Measurements from ENCODE around the gene PRSS8. TPM values are rescaled to one million over a fixed set of nuclear protein-coding genes. Genes with fewer than 3 reads are reported as not detected.
"Not testable (repeated sequence)": the region's sequence is repeated elsewhere in the genome, so short reads cannot be mapped to it uniquely, and the experiment has no call there.

PRSS8 gene
- polyA plus RNA-seq, 3 donors: 0.15 TPM; not detected in 2

GRCh38 chr16:31157136-31157535, 21.6 kb upstream of the PRSS8 start:
- H3K27me3 ChIP-seq (ENCODE audit: control insufficient read depth in 2 of 2, insufficient read depth in 2 of 2, low read length in 2 of 2): no peaks in the 10 kb centered on the region
- Mint-ChIP-seq H3K9me3 (no peaks in the 10 kb centered on the region), H3K4me1 (peaks cover 11% of the 10 kb centered on the region), H3K36me3 (no peaks in the 10 kb centered on the region), H3K27me3 (ENCODE audit: low read depth in 3 of 3) (peaks cover 3 to 5% (median 4%) of the 10 kb centered on the region in 3 donors), H3K4me3 (peak overlapping the region in 1 of 2 donors; percentile 78), H3K27ac (peak overlapping the region in 4 of 7 donors; percentile 33 to 80 (median 53))
- no peak overlapping the region for H3K27ac ChIP-seq (ENCODE audit: low read depth in 1 of 2, low read length in 2 of 2)
- no peak overlapping the region for H3K4me3 ChIP-seq (replicated peaks in 1 of 3; ENCODE audit: low read depth in 2 of 3, low read length in 3 of 3)
- H3K9ac ChIP-seq (ENCODE audit: insufficient read depth, low read length, poor library complexity, severe bottlenecking): no peak overlapping the region
- no peaks in the 10 kb centered on the region for H3K79me2 ChIP-seq (ENCODE audit: insufficient read depth, low read length)
- WGBS (ENCODE audit: insufficient coverage): 8% methylated on average over 7 of the region's 8 CpGs
- H3K9me3 ChIP-seq (replicated peaks in 1 of 2; ENCODE audit: control insufficient read depth in 1 of 2, insufficient read depth in 1 of 2, low read length in 2 of 2): no peaks in the 10 kb centered on the region
- intact Hi-C loops (cut with micrococcal nuclease): loop anchor here (10.0 kb wide), 2 partner anchors 58 to 172 kb away; partner anchors contain the start of genes HSD3B7 (in 1 of the 2), PYDC1 (in 1 of the 2) and TRIM72 (in 1 of the 2)
- H3K36me3 ChIP-seq (replicated peaks in 1 of 2; ENCODE audit: control insufficient read depth in 1 of 2, insufficient read depth in 2 of 2, low read length in 2 of 2): no peaks in the 10 kb centered on the region
- H2AFZ ChIP-seq (ENCODE audit: insufficient read depth, low read depth, low read length, poor library complexity, severe bottlenecking): no peak overlapping the region
- no peaks in the 10 kb centered on the region for H4K20me1 ChIP-seq (ENCODE audit: insufficient read depth, low read length)
- peak; percentile 57 to 66 (median 59) for DNase-seq
- no peak for TF ChIP-seq CTCF (IDR thresholded peaks at IDR 0.05)
- peaks cover 9% of the 10 kb centered on the region in 2 donors for H3K4me1 ChIP-seq (ENCODE audit: control insufficient read depth in 1 of 2, insufficient read depth in 2 of 2, low read length in 2 of 2)
- H3K4me2 ChIP-seq (replicated peaks; ENCODE audit: extremely low read depth, low read length, poor library complexity, severe bottlenecking): peak overlapping the region; percentile 4

GRCh38 chr16:31150976-31151375, 15.4 kb upstream of the PRSS8 start:
- peaks cover 38 to 45% of the 10 kb centered on the region in 2 donors for H3K4me1 ChIP-seq (ENCODE audit: control insufficient read depth in 1 of 2, insufficient read depth in 2 of 2, low read length in 2 of 2)
- peak overlapping the region in 1 of 3 experiments; percentile 30 for H3K4me3 ChIP-seq (replicated peaks in 1 of 3; ENCODE audit: low read depth in 2 of 3, low read length in 3 of 3)
- DNase-seq: peak in 2 of 3 donors; percentile 16 to 42
- H3K27ac Mint-ChIP-seq: peak overlapping the region; percentile 73 to 89 (median 85)
- H3K9ac ChIP-seq (ENCODE audit: insufficient read depth, low read length, poor library complexity, severe bottlenecking); H3K36me3 ChIP-seq (replicated peaks in 1 of 2; ENCODE audit: control insufficient read depth in 1 of 2, insufficient read depth in 2 of 2, low read length in 2 of 2); H3K36me3 Mint-ChIP-seq; H4K20me1 ChIP-seq (ENCODE audit: insufficient read depth, low read length); H3K79me2 ChIP-seq (ENCODE audit: insufficient read depth, low read length); H3K9me3 Mint-ChIP-seq; H3K27me3 Mint-ChIP-seq (ENCODE audit: low read depth in 3 of 3); H3K27me3 ChIP-seq (ENCODE audit: control insufficient read depth in 2 of 2, insufficient read depth in 2 of 2, low read length in 2 of 2); H2AFZ ChIP-seq (ENCODE audit: insufficient read depth, low read depth, low read length, poor library complexity, severe bottlenecking); H3K9me3 ChIP-seq (replicated peaks in 1 of 2; ENCODE audit: control insufficient read depth in 1 of 2, insufficient read depth in 1 of 2, low read length in 2 of 2): not testable (repeated sequence)
- peak overlapping the region in 1 of 2 donors; percentile 60 for H3K4me3 Mint-ChIP-seq
- H3K27ac ChIP-seq (ENCODE audit: low read depth in 1 of 2, low read length in 2 of 2): peak overlapping the region; percentile 74 to 76
- WGBS (ENCODE audit: insufficient coverage): no CpG with 5 or more reads among the region's 6 CpGs
- intact Hi-C loops (cut with micrococcal nuclease): loop anchor here (10.0 kb wide), 2 partner anchors 64 to 166 kb away; partner anchors contain the start of genes HSD3B7 (in 1 of the 2), PYDC1 (in 1 of the 2) and TRIM72 (in 1 of the 2)
- peak overlapping the region; percentile 41 for H3K4me2 ChIP-seq (replicated peaks; ENCODE audit: extremely low read depth, low read length, poor library complexity, severe bottlenecking)
- H3K4me1 Mint-ChIP-seq: peaks cover 39% of the 10 kb centered on the region
